Esophagus (tissue), 2 donors: ENCODE data around the gene PDE4D. TPM values are rescaled to one million over a fixed set of nuclear protein-coding genes. Genes with fewer than 3 reads are reported as not detected.
"Not testable (repeated sequence)": the region's sequence is repeated elsewhere in the genome, so short reads cannot be mapped to it uniquely, and the experiment has no call there.

Experiments used
- H3K27ac ChIP-seq, 2 donors: one replicate each; pipeline ENCODE4 v1.5.1; 2013; ENCODE audit warnings: low read depth in 2 of 2, mild to moderate bottlenecking in 2 of 2, inconsistent platforms in 1 of 2, low read length in 1 of 2, moderate library complexity in 1 of 2
- H3K27me3 ChIP-seq, 2 donors: one replicate each; pipeline ENCODE4 v1.6.1; 2013; ENCODE audit warnings: low read length in 2 of 2, control low read depth in 1 of 2, mild to moderate bottlenecking in 1 of 2; ENCODE audit not compliant: insufficient read depth in 2 of 2, control insufficient read depth in 1 of 2
- H3K36me3 ChIP-seq, 2 donors: one replicate each; pipeline ENCODE4 v1.6.1; 2013; ENCODE audit warnings: low read length in 1 of 2; ENCODE audit not compliant: control insufficient read depth in 2 of 2, insufficient read depth in 2 of 2
- H3K4me1 ChIP-seq, 2 donors: one replicate each; pipeline ENCODE4 v1.6.1; 2013; ENCODE audit warnings: low read length in 1 of 2; ENCODE audit not compliant: control insufficient read depth in 2 of 2, insufficient read depth in 2 of 2
- H3K4me3 ChIP-seq, 2 donors: one replicate each; pipeline ENCODE4 v1.5.1; 2013; ENCODE audit warnings: low read length in 2 of 2, mild to moderate bottlenecking in 2 of 2, low read depth in 1 of 2, moderate library complexity in 1 of 2
- H3K9me3 ChIP-seq, 2 donors: one replicate each; pipeline ENCODE4 v1.6.1; 2013; ENCODE audit warnings: mild to moderate bottlenecking in 2 of 2, low read depth in 1 of 2, low read length in 1 of 2, moderate library complexity in 1 of 2; ENCODE audit not compliant: control insufficient read depth in 2 of 2, insufficient read depth in 1 of 2
- whole genome bisulfite sequencing, 2 donors: extraction: QIAGEN DNeasy Blood & Tissue Kit; methylation state at CpG; one replicate each; pipeline ENCODE4 v1.1.7; 2013; 5-methylcytosine and 5-hydroxymethylcytosine counted together
- polyA plus RNA-seq, 2 donors: library from polyadenylated mRNA; stranded (reverse); fragments of 200-250 nt; gene quantifications; one replicate each; pipeline ENCODE4 v1.2.3, GENCODE V29; 2013
- donor health status: healthy with polysubstance abuse.
- donor health status: Bipolar disorder and iron deficiency.

The PDE4D gene
- polyA plus RNA-seq, 2 donors: 1.5 to 2.5 TPM

DNA sequence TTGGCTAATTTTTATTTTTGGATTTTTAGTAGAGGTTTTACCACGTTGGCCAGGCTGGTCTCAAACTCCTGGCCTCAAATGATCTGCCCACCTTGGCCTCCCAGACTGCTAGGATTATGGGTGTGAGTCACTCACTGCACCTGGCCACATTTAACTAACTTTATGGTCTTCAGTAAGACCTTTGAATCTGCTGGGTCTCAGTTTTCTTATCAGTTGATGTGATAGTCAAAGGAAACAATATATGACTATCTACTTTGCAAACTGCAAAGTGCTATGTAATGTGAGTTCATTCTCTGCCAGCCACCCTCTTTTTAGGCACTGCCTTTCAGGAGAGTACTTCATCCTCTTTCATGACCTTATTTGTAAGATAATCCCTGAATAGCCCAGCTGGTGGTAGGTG lies 474.7 kb downstream of the PDE4D start:
- H3K4me3 ChIP-seq: no peak overlapping the region
- H3K27ac ChIP-seq: no peak overlapping the region
- H3K4me1 ChIP-seq: no peaks in the 10 kb centered on the region
- 52 to 61% methylated on average over 1 of the region's 1 CpG for WGBS, 2 donors
- H3K9me3 ChIP-seq: no peaks in the 10 kb centered on the region
- H3K36me3 ChIP-seq: no peaks in the 10 kb centered on the region
- no peaks in the 10 kb centered on the region for H3K27me3 ChIP-seq

DNA sequence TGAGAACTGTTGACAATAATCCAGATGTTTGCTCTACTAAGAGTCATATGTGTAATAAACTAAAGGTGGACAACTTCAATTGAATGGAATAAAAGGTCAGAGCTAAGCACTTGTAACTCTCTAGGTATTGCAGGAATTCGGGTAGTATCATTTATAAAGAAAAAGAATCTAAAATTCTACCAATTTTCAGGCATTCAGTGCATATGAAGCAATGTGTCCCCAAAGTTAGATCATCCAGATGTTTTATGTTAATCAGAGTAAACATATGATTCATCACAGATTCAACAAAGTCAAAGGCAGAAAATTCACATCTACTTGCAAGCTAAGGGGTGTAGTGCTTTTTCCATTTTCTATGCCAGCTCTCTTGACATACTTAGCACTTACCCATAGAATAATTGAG lies 477.1 kb downstream of the PDE4D start:
- H3K4me3 ChIP-seq: no peak overlapping the region
- WGBS, 2 donors: 72 to 76% methylated on average over 1 of the region's 1 CpG
- no peaks in the 10 kb centered on the region for H3K36me3 ChIP-seq
- no peak overlapping the region for H3K27ac ChIP-seq
- no peaks in the 10 kb centered on the region for H3K9me3 ChIP-seq
- H3K4me1 ChIP-seq: no peaks in the 10 kb centered on the region
- no peaks in the 10 kb centered on the region for H3K27me3 ChIP-seq

DNA sequence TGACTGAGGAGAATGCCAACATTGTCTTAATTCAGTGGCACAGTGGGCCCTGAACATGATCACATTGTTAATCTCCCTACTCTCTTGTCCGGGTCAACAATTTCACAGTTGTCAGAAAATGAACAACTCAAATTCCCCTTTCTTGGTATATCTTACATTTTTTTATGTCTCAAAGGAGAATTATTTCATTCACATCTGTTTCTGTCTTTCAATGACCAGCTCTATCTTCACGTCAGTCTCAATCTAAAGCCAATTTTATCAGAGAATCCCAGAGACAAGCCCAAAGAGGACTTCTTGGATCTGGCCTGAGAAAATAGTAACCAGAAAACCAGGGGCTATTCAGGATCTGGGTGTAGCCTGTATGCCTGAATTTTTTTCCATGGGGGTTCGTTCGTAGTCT lies 477.5 kb downstream of the PDE4D start:
- H3K9me3 ChIP-seq: no peaks in the 10 kb centered on the region
- WGBS, 2 donors: 77 to 78% methylated on average over 4 of the region's 4 CpGs
- no peaks in the 10 kb centered on the region for H3K36me3 ChIP-seq
- no peak overlapping the region for H3K27ac ChIP-seq
- H3K27me3 ChIP-seq: no peaks in the 10 kb centered on the region
- no peak overlapping the region for H3K4me3 ChIP-seq
- no peaks in the 10 kb centered on the region for H3K4me1 ChIP-seq

DNA sequence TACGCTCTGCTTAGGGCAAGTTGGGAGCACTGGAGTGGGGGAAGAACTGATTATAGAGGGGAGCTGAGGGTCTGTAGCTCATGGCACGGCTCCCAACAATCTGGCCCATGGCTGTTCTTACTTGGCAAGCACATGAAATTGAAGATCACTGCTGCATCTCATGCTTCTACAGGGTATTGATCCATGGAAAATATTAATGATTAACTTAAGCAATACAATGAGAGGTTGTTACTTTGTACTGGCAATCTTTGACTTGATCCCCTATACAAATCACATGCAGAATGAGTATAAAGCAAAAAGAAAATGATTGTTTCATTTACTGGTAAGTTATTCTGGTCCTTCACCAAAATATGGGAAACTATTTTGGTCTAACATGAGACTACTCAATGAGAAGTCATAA lies 481.1 kb downstream of the PDE4D start:
- WGBS, 2 donors: 78 to 82% methylated on average over 2 of the region's 2 CpGs
- Histone ChIP-seq H3K27me3 (no peaks in the 10 kb centered on the region), H3K9me3 (peaks cover 0 to 2% of the 10 kb centered on the region in 2 donors), H3K36me3 (no peaks in the 10 kb centered on the region), H3K4me3 (no peak overlapping the region), H3K27ac (no peak overlapping the region), H3K4me1 (no peaks in the 10 kb centered on the region)

DNA sequence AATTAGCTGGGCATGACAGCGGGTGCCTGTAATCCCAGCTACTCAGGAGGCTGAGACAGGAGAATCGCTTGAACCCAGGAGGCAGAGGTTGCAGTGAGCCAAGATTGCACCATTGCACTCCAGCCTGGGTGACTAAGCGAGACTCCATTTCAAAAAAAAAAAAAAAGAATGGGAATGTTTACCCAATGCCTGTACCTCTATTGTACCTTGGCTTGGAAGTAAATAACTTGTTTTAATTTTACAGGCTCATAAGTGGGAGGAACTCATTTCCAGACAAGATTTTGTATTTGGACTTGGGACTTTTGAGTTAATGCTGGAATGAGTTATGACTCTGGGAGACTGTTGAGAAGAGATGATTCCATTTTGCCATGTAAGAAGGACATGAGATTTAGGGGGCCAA lies 484.5 kb downstream of the PDE4D start:
- not testable (repeated sequence) for H3K36me3 ChIP-seq, H3K4me3 ChIP-seq, H3K4me1 ChIP-seq, H3K27me3 ChIP-seq, H3K27ac ChIP-seq, H3K9me3 ChIP-seq
- WGBS, 2 donors: 82 to 90% methylated on average over 3 of the region's 3 CpGs

DNA sequence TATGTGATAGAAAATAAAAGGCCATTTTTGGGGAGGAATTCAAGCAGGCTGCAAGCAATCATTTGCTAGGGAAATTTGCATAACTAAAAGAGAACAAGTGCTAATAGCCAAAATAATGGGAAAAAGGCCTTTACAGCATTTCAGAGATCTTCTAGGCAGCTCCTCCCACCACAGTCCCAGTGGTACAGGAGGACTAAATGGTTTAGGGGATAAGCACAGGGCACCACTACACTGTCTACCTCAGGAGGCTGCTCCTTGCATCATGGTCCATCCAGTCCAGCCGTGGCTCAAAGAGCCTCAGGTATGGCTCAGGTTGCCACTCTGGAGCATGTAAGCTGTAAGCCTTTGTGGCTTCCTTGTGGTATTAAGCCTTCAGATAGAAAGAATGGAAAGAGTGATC lies 485.6 kb downstream of the PDE4D start:
- H3K27ac ChIP-seq: no peak overlapping the region
- H3K36me3 ChIP-seq: no peaks in the 10 kb centered on the region
- 90 to 100% methylated on average over 1 of the region's 1 CpG for WGBS, 2 donors
- no peak overlapping the region for H3K4me3 ChIP-seq
- H3K4me1 ChIP-seq: no peaks in the 10 kb centered on the region
- peaks cover 0 to 2% of the 10 kb centered on the region in 2 donors for H3K9me3 ChIP-seq
- no peaks in the 10 kb centered on the region for H3K27me3 ChIP-seq

DNA sequence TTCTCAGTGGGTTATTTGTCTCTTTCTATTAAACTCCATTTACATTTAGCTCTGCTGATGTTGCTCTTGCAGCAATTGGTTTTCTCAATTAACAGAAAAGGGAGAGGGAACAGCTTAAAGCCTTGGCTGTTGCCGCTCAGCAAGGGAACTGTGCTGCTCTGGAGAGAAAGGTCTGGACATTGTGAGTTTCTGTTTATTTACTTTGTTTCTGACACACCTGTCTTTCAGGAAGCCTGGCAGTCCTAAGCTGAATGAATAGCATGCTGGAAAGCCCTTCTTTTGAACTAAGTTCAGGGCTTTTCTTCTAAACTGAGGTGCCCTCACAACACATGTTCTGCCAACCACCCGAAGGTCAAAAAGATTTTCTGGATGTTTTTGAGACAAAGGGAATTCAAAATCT lies 491.9 kb downstream of the PDE4D start:
- no peak overlapping the region for H3K4me3 ChIP-seq
- no peaks in the 10 kb centered on the region for H3K4me1 ChIP-seq
- 20 to 28% methylated on average over 2 of the region's 2 CpGs for WGBS, 2 donors
- no peaks in the 10 kb centered on the region for H3K36me3 ChIP-seq
- H3K27ac ChIP-seq: no peak overlapping the region
- no peaks in the 10 kb centered on the region for H3K27me3 ChIP-seq
- H3K9me3 ChIP-seq: no peaks in the 10 kb centered on the region

DNA sequence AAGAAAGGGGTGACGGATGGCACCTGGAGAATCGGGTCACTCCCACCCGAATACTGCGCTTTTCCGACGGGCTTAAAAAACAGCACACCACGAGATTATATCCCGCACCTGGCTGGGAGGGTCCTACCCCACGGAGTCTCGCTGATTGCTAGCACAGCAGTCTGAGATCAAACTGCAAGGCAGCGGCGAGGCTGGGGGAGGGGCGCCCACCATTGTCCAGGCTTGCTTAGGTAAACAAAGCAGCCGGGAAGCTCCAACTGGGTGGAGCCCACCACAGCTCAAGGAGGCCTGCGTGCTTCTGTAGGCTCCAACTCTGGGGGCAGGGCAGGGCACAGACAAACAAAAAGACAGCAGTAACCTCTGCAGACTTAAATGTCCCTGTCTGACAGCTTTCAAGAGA lies 498.6 kb downstream of the PDE4D start:
- H3K36me3 ChIP-seq, H3K4me1 ChIP-seq, H3K27ac ChIP-seq, H3K27me3 ChIP-seq, H3K4me3 ChIP-seq, H3K9me3 ChIP-seq: not testable (repeated sequence)
- WGBS, 2 donors: 64 to 76% methylated on average over 1 to 12 of the region's 15 CpGs

DNA sequence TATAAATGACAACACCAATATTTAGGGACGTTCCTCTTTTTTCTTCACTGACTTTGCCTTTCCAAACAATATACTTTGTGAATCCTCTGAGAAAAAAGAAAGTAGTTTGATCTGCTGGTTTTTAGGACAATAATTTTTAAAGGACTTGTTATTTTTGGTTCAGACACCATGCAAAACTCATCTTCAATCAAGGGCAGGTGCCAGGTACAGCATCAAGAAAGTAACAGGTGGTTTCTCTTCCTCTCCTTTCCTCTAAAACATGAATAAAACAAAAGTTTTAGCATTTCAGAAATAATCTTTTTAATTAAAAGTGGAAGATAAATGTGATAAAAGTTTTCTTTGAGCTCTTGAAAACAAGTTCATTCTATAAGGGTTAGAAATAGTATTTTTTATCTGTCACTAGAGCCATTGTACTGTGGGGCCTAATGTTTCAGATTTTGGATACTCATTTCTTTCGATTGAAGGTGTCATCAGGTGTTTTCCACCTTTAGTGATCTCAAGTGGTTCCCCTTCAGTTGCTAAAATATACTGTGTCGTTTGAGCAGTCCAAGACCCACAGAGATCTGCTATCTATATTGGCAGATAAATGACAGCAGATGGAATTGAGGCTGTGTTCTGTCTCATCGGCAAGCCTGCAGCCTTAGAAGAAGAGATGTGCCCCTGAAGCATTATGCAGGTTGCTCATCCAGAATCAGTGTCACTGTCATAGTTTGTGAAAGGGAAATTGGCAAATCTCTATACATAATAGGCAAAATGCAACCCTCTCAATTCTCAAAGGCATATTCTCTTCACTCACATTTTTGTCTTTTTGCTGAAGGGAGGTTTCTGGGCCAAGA lies 499.7 kb downstream of the PDE4D start:
- H3K9me3 ChIP-seq: no peaks in the 10 kb centered on the region
- no peak overlapping the region for H3K4me3 ChIP-seq
- H3K27ac ChIP-seq: no peak overlapping the region
- WGBS, 2 donors: 59 to 60% methylated on average over 4 of the region's 4 CpGs
- no peaks in the 10 kb centered on the region for H3K27me3 ChIP-seq
- H3K4me1 ChIP-seq: no peaks in the 10 kb centered on the region
- no peaks in the 10 kb centered on the region for H3K36me3 ChIP-seq

DNA sequence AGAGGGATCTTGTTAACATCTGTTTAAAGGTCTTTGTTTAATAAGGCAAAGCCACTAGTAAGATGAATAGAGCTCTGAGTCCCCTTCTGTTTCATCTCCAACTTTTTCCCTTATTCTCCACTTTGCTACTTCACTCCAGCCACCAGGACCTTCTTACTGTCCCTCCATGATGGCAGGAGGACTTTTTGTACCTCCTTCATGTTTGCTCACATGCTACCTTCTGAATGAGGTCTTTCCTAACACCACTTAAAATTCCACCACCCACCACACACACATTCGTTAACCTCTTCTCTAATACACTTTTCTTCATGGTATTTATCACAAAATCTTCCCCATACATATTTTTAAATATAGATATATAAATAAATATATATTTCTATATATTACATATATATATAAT lies 501.9 kb downstream of the PDE4D start:
- no peak overlapping the region for H3K4me3 ChIP-seq
- H3K36me3 ChIP-seq: no peaks in the 10 kb centered on the region
- H3K27ac ChIP-seq: no peak overlapping the region
- no peaks in the 10 kb centered on the region for H3K4me1 ChIP-seq
- no peaks in the 10 kb centered on the region for H3K9me3 ChIP-seq
- no peaks in the 10 kb centered on the region for H3K27me3 ChIP-seq
- WGBS, 2 donors: 83 to 84% methylated on average over 1 of the region's 1 CpG
